HepG2 (cell line): ENCODE measurements around the gene PTCD2. TPM values are rescaled to one million over a fixed set of nuclear protein-coding genes. Genes with fewer than 3 reads are reported as not detected.
A peak's percentile ranks its signal among the peaks of the same experiment; 100 is the strongest.

ENCODE experiments used
- CCDC6 ChIP-seq: sonication (generic); formaldehyde crosslinking; IDR thresholded peaks from 2 replicates; pipeline ENCODE4 v1.8.1; 2022; ENCODE audit warnings: mild to moderate bottlenecking, missing genetic modification reagents, moderate library complexity
- CREB3 ChIP-seq: sonication (generic); formaldehyde crosslinking; IDR thresholded peaks from 2 replicates; pipeline ENCODE4 v1.5.0; 2020; ENCODE audit warnings: missing genetic modification reagents
- EED ChIP-seq: sonication (generic); formaldehyde crosslinking; IDR thresholded peaks from 2 replicates; pipeline ENCODE4 v1.5.0; 2020; ENCODE audit warnings: mild to moderate bottlenecking, missing genetic modification reagents
- ERF ChIP-seq: IDR thresholded peaks from 2 replicates; pipeline ENCODE4 v1.6.1; 2018; ENCODE audit warnings: missing biosample characterization, missing genetic modification reagents
- MAF1 ChIP-seq: sonication (generic); formaldehyde crosslinking; IDR thresholded peaks from 2 replicates; pipeline ENCODE4 v1.5.0; 2020; ENCODE audit warnings: missing genetic modification reagents, borderline replicate concordance
- MEIS2 ChIP-seq: sonication (generic); formaldehyde crosslinking; IDR thresholded peaks from 2 replicates; pipeline ENCODE4 v1.9.0; 2021; ENCODE audit warnings: mild to moderate bottlenecking, missing genetic modification reagents
- MLX ChIP-seq: IDR thresholded peaks from 2 replicates; pipeline ENCODE4 v1.6.1; 2016
- NFKBIZ ChIP-seq: IDR thresholded peaks from 2 replicates; pipeline ENCODE4 v1.6.1; 2018; ENCODE audit warnings: missing genetic modification reagents, missing compliant biosample characterization
- PRDM4 ChIP-seq: sonication (generic); formaldehyde crosslinking; IDR thresholded peaks from 2 replicates; pipeline ENCODE4 v1.9.0; 2021; ENCODE audit warnings: missing genetic modification reagents, borderline replicate concordance
- SNAI1 ChIP-seq: sonication (generic); formaldehyde crosslinking; IDR thresholded peaks from 2 replicates; pipeline ENCODE4 v1.5.0; 2020; ENCODE audit warnings: mild to moderate bottlenecking, missing genetic modification reagents, borderline replicate concordance
- SRSF4 ChIP-seq: fragments of 200-400 bp; formaldehyde crosslinking; IDR thresholded peaks from one replicate; pipeline ENCODE4 v1.6.1; 2018; ENCODE audit warnings: mild to moderate bottlenecking, low read depth, low read length, moderate library complexity; ENCODE audit not compliant: poor library complexity, severe bottlenecking
- YY1 ChIP-seq: IDR thresholded peaks from 2 replicates; pipeline ENCODE4 v1.6.1; 2011; ENCODE audit warnings: low read length, low read depth, moderate library complexity, mild to moderate bottlenecking; ENCODE audit not compliant: insufficient read depth, insufficient replicate concordance
- ZBTB7B ChIP-seq: sonication (generic); formaldehyde crosslinking; IDR thresholded peaks from 2 replicates; pipeline ENCODE4 v1.4.0; 2020; ENCODE audit warnings: missing genetic modification reagents
- ZNF121 ChIP-seq: sonication (generic); formaldehyde crosslinking; IDR thresholded peaks from 2 replicates; pipeline ENCODE4 v1.5.0; 2020; ENCODE audit warnings: mild to moderate bottlenecking, missing genetic modification reagents
- ZNF333 ChIP-seq: sonication (generic); formaldehyde crosslinking; IDR thresholded peaks from 2 replicates; pipeline ENCODE4 v1.4.0; 2020; ENCODE audit warnings: mild to moderate bottlenecking, missing genetic modification reagents, borderline replicate concordance
- ZNF598 ChIP-seq: sonication (generic); formaldehyde crosslinking; IDR thresholded peaks from 2 replicates; pipeline ENCODE4 v1.5.1; 2020; ENCODE audit warnings: mild to moderate bottlenecking, missing genetic modification reagents, borderline replicate concordance
- ZNF609 ChIP-seq: sonication (generic); formaldehyde crosslinking; IDR thresholded peaks from 2 replicates; pipeline ENCODE4 v1.4.0; 2020; ENCODE audit warnings: mild to moderate bottlenecking, missing genetic modification reagents, borderline replicate concordance
- ZNF792 ChIP-seq: IDR thresholded peaks from 2 replicates; pipeline ENCODE4 v1.6.1; 2016
- polyA plus RNA-seq, 8 experiments: library from polyadenylated mRNA; depleted of rRNA in 3 of 8; stranded (reverse) in 7 of 8; unstranded in 1 of 8; fragments of >200 nt; fragmentation: Illumina TruSeq in 4 of 8; extraction: Trizol in 4 of 8; gene quantifications; 2 replicates each; pipeline versions ENCODE4 v1.2.1 to v1.2.3, GENCODE V29; 2011 to 2016; ENCODE audit warnings: low read depth in 4 of 8, missing spikeins in 1 of 8, mixed read lengths in 1 of 8; ENCODE audit not compliant: insufficient read depth in 1 of 8
- total RNA-seq, 5 experiments: library from RNA; depleted of rRNA; stranded (reverse); fragments of >200 nt; fragmentation: Illumina TruSeq; extraction: Trizol; gene quantifications; 2 replicates each; pipeline ENCODE4 v1.2.3, GENCODE V29; 2016; ENCODE audit warnings: low read depth in 1 of 5
- TF ChIP-seq, protein P1 (sequence below): sonication (generic); formaldehyde crosslinking; IDR thresholded peaks from 2 replicates; pipeline ENCODE4 v1.4.0; 2020; ENCODE audit warnings: missing genetic modification reagents

Gene PTCD2
- total and polyA plus RNA-seq, 2 of the 13 experiments (the other 11 are each of a cell fraction or from before 2014, with no cell fraction given), result 5.3 to 6.4 TPM

DNA sequence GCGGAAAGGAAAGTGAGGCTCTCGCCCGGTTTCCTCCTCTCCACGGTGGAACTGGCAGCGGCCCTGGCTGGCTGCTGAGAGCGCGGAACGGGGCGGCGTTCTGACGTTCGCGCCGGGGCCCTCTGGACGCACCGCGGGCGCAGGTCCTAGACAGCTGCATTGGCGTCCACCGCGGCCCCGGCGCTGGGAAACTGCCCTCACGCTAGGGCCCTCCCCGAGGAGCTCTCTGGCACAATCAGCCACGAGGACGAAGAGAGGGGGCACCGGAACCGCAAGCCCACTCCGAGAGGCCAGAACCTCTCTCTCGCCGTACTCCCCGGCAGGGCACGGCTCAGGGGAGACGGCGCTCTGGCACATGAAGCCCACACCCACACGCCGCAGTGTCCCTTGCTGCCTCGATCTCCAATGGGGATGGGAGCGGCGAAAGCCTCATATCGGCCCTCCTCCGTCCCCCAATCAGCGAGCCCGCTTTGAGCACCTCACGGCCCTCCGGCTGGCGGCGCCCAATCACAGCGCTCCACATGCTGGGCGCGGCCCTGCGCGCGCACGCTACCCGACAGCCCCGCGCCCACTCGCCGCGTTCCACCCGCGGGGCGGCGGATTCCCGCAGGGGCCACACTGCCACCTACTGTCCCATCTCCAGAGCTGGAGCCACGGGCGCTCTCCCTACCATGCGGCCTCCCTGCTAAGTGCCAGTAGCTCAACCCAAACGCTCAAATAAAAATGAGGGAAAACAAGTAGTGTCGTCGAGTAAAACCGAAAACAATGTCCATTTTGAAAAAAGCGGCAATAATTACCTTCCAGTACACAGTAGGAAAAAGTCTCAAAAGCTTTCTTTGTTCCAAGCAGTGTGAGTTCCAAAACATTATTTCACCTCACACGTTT lies 12.0 kb upstream of the PTCD2 start (continued):
- TF ChIP-seq CREB3 (CRISPR knock-in tag) (no peak), SNAI1 (CRISPR knock-in tag) (peak; percentile 93; the same call in 1 of the 2 replicates), MLX (CRISPR knock-in tag) (no peak; the same call in 1 of the 2 replicates), SRSF4 (no peak), PRDM4 (CRISPR knock-in tag) (no peak), ERF (CRISPR knock-in tag) (peak; percentile 79), ZNF121 (peak; percentile 15; the same call in 1 of the 2 replicates), CCDC6 (peak; percentile 84; the same call in 1 of the 2 replicates), EED (CRISPR knock-in tag) (0 out of 2 replicates have a peak, but pooled peaks have one; percentile 67), MAF1 (CRISPR knock-in tag) (peak; percentile 85; the same call in 1 of the 2 replicates), ZBTB7B (peak; percentile 91), ZNF792 (CRISPR knock-in tag) (peak; percentile 35; the same call in 1 of the 2 replicates), MEIS2 (CRISPR knock-in tag) (peak; percentile 71), ZNF609 (CRISPR knock-in tag) (0 out of 2 replicates have a peak, but pooled peaks have one; percentile 36), YY1 (peak; percentile 71), ZNF333 (CRISPR knock-in tag) (peak; percentile 94; the same call in 1 of the 2 replicates), NFKBIZ (CRISPR knock-in tag) (0 out of 2 replicates have a peak, but pooled peaks have one; percentile 24), ZNF598 (peak; percentile 86; the same call in 1 of the 2 replicates)
- TF ChIP-seq, protein P1, sequence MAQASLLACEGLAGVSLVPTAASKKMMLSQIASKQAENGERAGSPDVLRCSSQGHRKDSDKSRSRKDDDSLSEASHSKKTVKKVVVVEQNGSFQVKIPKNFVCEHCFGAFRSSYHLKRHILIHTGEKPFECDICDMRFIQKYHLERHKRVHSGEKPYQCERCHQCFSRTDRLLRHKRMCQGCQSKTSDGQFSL (CRISPR knock-in tag), result 0 out of 2 replicates have a peak, but pooled peaks have one; percentile 35
